ENCODE data around the gene PRODH2. TPM values are rescaled to one million over a fixed set of nuclear protein-coding genes. Genes with fewer than 3 reads are reported as not detected.

PRODH2 gene
- total and polyA plus RNA-seq, 2 of the 13 experiments (the other 11 are each of a cell fraction or from before 2014, with no cell fraction given) = 86.7 to 118 TPM

DNA sequence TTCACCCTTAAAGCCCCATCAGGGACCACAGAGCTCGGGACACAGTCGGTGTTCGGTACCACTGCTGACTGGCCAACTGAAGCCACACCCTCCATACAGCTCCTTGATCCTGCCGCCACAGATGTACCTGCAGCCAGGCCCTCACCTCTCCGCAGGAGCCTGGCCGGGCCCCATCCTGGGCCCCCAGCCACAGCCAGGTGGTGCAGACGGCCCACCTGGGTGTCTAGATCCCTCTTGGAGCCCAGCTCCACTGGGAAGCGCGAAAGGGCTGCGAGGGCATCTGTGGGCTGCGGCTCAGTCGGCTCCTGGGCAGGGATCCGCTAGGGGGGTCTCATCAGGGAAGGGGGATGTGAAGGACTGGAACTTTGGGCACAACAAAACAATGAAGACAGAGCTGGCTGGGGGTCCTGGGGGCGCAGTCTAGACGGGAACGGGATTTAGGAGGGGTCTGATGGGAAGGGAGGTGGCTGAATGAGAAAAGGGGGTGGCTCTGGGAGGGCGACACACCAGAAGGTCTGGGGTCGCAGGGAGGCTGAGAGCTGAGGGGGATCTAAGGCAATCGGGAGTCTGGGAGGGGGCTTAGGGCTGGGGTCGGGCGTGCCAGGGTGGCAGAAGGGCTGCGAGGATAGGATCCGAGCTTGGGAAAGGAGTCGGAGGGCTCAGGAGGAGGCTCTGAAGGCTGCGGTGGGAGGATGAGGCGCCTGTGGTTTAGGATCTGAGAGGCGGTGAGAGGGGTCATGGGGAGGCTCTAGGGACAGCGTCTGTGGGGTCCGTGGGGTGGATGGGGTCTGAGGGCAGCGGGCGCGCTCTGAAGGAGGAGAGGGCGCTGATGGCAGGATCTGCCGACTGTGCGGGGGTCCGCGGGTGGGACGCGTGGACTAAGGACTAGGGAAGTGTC is 15.8 kb downstream of the PRODH2 start (continued):
- TF ChIP-seq BRCA1 (CRISPR knock-in tag; IDR thresholded peaks at IDR 0.05) (no peak), SAFB2 (CRISPR knock-in tag; IDR thresholded peaks at IDR 0.05; ENCODE audit: borderline replicate concordance, low read depth) (no peak), RORA (CRISPR knock-in tag; IDR thresholded peaks at IDR 0.05) (no peak), SMARCC2 (IDR thresholded peaks at IDR 0.05) (no peak), ZNF768 (CRISPR knock-in tag; IDR thresholded peaks at IDR 0.05) (no peak), ZNF510 (CRISPR knock-in tag; IDR thresholded peaks at IDR 0.05; ENCODE audit: low read depth) (no peak), BCL6 (CRISPR knock-in tag; IDR thresholded peaks at IDR 0.05) (no peak), ZFP62 (CRISPR knock-in tag; IDR thresholded peaks at IDR 0.05) (no peak), FOXM1 (CRISPR knock-in tag; IDR thresholded peaks at IDR 0.05) (no peak), NFIB (CRISPR knock-in tag; IDR thresholded peaks at IDR 0.05; ENCODE audit: borderline replicate concordance) (no peak), JARID2 (CRISPR knock-in tag; IDR thresholded peaks at IDR 0.05; ENCODE audit: insufficient replicate concordance) (no peak), PRPF4 (IDR thresholded peaks at IDR 0.05; ENCODE audit: low read depth, low read length, poor library complexity, severe bottlenecking) (no peak), SALL2 (CRISPR knock-in tag; IDR thresholded peaks at IDR 0.05) (no peak)
- TF ChIP-seq, protein P1, sequence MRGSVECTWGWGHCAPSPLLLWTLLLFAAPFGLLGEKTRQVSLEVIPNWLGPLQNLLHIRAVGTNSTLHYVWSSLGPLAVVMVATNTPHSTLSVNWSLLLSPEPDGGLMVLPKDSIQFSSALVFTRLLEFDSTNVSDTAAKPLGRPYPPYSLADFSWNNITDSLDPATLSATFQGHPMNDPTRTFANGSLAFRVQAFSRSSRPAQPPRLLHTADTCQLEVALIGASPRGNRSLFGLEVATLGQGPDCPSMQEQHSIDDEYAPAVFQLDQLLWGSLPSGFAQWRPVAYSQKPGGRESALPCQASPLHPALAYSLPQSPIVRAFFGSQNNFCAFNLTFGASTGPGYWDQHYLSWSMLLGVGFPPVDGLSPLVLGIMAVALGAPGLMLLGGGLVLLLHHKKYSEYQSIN (CRISPR knock-in tag; IDR thresholded peaks at IDR 0.05; ENCODE audit: borderline replicate concordance) = no peak
- TF ChIP-seq, protein P2, sequence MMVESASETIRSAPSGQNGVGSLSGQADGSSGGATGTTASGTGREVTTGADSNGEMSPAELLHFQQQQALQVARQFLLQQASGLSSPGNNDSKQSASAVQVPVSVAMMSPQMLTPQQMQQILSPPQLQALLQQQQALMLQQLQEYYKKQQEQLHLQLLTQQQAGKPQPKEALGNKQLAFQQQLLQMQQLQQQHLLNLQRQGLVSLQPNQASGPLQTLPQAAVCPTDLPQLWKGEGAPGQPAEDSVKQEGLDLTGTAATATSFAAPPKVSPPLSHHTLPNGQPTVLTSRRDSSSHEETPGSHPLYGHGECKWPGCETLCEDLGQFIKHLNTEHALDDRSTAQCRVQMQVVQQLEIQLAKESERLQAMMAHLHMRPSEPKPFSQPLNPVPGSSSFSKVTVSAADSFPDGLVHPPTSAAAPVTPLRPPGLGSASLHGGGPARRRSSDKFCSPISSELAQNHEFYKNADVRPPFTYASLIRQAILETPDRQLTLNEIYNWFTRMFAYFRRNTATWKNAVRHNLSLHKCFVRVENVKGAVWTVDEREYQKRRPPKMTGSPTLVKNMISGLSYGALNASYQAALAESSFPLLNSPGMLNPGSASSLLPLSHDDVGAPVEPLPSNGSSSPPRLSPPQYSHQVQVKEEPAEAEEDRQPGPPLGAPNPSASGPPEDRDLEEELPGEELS (CRISPR knock-in tag; IDR thresholded peaks at IDR 0.05) = no peak
- TF ChIP-seq, protein P3, sequence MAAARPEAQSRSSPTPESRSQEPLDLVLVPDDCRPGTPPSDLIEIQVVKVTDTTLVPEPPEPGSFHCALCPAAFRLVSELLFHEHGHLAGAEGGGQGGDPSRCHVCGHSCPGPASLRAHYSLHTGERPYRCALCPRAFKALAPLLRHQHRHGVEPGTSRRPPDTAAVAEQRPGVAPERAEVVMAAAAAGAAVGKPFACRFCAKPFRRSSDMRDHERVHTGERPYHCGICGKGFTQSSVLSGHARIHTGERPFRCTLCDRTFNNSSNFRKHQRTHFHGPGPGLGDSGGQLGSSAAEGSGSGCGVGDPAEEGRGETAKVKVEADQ (CRISPR knock-in tag; IDR thresholded peaks at IDR 0.05; ENCODE audit: borderline replicate concordance) = no peak
- TF ChIP-seq, protein P4, sequence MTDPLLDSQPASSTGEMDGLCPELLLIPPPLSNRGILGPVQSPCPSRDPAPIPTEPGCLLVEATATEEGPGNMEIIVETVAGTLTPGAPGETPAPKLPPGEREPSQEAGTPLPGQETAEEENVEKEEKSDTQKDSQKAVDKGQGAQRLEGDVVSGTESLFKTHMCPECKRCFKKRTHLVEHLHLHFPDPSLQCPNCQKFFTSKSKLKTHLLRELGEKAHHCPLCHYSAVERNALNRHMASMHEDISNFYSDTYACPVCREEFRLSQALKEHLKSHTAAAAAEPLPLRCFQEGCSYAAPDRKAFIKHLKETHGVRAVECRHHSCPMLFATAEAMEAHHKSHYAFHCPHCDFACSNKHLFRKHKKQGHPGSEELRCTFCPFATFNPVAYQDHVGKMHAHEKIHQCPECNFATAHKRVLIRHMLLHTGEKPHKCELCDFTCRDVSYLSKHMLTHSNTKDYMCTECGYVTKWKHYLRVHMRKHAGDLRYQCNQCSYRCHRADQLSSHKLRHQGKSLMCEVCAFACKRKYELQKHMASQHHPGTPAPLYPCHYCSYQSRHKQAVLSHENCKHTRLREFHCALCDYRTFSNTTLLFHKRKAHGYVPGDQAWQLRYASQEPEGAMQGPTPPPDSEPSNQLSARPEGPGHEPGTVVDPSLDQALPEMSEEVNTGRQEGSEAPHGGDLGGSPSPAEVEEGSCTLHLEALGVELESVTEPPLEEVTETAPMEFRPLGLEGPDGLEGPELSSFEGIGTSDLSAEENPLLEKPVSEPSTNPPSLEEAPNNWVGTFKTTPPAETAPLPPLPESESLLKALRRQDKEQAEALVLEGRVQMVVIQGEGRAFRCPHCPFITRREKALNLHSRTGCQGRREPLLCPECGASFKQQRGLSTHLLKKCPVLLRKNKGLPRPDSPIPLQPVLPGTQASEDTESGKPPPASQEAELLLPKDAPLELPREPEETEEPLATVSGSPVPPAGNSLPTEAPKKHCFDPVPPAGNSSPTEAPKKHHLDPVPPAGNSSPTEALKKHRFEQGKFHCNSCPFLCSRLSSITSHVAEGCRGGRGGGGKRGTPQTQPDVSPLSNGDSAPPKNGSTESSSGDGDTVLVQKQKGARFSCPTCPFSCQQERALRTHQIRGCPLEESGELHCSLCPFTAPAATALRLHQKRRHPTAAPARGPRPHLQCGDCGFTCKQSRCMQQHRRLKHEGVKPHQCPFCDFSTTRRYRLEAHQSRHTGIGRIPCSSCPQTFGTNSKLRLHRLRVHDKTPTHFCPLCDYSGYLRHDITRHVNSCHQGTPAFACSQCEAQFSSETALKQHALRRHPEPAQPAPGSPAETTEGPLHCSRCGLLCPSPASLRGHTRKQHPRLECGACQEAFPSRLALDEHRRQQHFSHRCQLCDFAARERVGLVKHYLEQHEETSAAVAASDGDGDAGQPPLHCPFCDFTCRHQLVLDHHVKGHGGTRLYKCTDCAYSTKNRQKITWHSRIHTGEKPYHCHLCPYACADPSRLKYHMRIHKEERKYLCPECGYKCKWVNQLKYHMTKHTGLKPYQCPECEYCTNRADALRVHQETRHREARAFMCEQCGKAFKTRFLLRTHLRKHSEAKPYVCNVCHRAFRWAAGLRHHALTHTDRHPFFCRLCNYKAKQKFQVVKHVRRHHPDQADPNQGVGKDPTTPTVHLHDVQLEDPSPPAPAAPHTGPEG (CRISPR knock-in tag; IDR thresholded peaks at IDR 0.05) = no peak
- TF ChIP-seq, protein P5, sequence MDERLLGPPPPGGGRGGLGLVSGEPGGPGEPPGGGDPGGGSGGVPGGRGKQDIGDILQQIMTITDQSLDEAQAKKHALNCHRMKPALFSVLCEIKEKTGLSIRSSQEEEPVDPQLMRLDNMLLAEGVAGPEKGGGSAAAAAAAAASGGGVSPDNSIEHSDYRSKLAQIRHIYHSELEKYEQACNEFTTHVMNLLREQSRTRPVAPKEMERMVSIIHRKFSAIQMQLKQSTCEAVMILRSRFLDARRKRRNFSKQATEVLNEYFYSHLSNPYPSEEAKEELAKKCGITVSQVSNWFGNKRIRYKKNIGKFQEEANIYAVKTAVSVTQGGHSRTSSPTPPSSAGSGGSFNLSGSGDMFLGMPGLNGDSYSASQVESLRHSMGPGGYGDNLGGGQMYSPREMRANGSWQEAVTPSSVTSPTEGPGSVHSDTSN (CRISPR knock-in tag; IDR thresholded peaks at IDR 0.05) = no peak
